ENCODE data around the gene ADAP2.

- TF ChIP-seq POLR2A (IDR thresholded peaks at IDR 0.05) (no peak), POLR2AphosphoS5 (IDR thresholded peaks at IDR 0.05) (no peak)
- TF ChIP-seq, protein P1, sequence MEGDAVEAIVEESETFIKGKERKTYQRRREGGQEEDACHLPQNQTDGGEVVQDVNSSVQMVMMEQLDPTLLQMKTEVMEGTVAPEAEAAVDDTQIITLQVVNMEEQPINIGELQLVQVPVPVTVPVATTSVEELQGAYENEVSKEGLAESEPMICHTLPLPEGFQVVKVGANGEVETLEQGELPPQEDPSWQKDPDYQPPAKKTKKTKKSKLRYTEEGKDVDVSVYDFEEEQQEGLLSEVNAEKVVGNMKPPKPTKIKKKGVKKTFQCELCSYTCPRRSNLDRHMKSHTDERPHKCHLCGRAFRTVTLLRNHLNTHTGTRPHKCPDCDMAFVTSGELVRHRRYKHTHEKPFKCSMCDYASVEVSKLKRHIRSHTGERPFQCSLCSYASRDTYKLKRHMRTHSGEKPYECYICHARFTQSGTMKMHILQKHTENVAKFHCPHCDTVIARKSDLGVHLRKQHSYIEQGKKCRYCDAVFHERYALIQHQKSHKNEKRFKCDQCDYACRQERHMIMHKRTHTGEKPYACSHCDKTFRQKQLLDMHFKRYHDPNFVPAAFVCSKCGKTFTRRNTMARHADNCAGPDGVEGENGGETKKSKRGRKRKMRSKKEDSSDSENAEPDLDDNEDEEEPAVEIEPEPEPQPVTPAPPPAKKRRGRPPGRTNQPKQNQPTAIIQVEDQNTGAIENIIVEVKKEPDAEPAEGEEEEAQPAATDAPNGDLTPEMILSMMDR (IDR thresholded peaks at IDR 0.05): no peak
Measured at GRCh38 chr17:31007695-31008373, 86.1 kb downstream of the ADAP2 start.

All from transverse colon (tissue), 4 donors.